Hepatocyte (in vitro differentiated cells): Measurements from ENCODE around the gene AMDHD2.

ENCODE experiments used
- EZH2 ChIP-seq: fragments of 200-600 bp; sonication (generic); IDR thresholded peaks from 2 replicates; pipeline ENCODE4 v1.6.1; 2016; ENCODE audit warnings: antibody characterized with exemption, mild to moderate bottlenecking, borderline replicate concordance
- EZH2phosphoT487 ChIP-seq: fragments of 200-600 bp; sonication (generic); IDR thresholded peaks from one replicate; pipeline ENCODE4 v1.6.1; 2018; ENCODE audit warnings: antibody characterized with exemption, mild to moderate bottlenecking, low read depth, moderate library complexity; ENCODE audit not compliant: unreplicated experiment, severe bottlenecking
- TF ChIP-seq, protein P1 (sequence below): fragments of 200-600 bp; sonication (generic); IDR thresholded peaks from 2 replicates; pipeline ENCODE4 v1.5.1; 2016; ENCODE audit warnings: antibody characterized with exemption, mild to moderate bottlenecking; ENCODE audit not compliant: poor library complexity

DNA sequence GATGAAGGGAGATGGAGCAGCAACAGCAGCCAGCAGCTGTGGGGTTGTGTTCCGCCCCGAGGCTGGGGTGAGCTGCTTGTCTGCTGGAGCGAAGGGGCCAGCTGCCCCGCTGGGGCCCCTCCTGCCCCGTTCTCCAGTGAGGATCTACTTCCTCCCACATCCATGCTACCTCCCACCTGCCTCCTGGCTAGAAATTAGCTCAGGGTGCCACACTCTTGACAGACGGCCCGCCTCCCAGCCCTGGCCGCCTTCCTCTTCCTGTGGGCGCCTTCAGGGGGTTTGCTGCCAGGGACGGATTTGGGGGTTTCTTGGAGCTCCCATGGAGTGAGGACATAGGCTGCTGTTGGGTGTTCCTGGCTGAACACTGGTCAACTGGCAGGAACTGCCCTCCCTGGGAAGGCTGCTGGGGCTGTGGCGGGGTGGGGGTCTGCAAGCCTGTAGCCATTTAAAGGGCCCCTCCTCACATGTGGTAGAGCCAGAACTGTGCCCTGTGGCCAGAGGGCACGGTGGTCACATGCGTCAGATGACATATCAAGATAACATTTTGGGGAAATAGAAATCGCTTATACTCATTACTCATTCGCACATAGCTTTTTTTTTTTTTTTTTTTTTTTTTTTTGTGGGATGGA is 32.2 kb upstream of the AMDHD2 start:
- TF ChIP-seq, protein P1, sequence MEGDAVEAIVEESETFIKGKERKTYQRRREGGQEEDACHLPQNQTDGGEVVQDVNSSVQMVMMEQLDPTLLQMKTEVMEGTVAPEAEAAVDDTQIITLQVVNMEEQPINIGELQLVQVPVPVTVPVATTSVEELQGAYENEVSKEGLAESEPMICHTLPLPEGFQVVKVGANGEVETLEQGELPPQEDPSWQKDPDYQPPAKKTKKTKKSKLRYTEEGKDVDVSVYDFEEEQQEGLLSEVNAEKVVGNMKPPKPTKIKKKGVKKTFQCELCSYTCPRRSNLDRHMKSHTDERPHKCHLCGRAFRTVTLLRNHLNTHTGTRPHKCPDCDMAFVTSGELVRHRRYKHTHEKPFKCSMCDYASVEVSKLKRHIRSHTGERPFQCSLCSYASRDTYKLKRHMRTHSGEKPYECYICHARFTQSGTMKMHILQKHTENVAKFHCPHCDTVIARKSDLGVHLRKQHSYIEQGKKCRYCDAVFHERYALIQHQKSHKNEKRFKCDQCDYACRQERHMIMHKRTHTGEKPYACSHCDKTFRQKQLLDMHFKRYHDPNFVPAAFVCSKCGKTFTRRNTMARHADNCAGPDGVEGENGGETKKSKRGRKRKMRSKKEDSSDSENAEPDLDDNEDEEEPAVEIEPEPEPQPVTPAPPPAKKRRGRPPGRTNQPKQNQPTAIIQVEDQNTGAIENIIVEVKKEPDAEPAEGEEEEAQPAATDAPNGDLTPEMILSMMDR: no peak
- TF ChIP-seq EZH2 (no peak), EZH2phosphoT487 (no peak)
